GM12878 (cell line): Measurements from ENCODE around the gene SIVA1.

ENCODE experiments used
- CHD2 ChIP-seq: IDR thresholded peaks from 2 replicates; pipeline ENCODE4 v1.6.1; 2011; ENCODE audit warnings: low read depth, low read length, improper control_type of control experiment, borderline replicate concordance
- EP300 ChIP-seq, 2 experiments: fragments of 150-350 bp in 1 of 2; IDR thresholded peaks; 2 replicates each; pipeline ENCODE4 v1.6.1; 2011 to 2012; ENCODE audit warnings: low read depth in 2 of 2, low read length in 2 of 2, borderline replicate concordance in 1 of 2, improper control_type of control experiment in 1 of 2, inconsistent platforms in 1 of 2; ENCODE audit not compliant: control insufficient read depth in 1 of 2
- KDM1A ChIP-seq: fragments of 200-600 bp; sonication (generic); IDR thresholded peaks from 2 replicates; pipeline ENCODE4 v1.6.1; 2016; ENCODE audit warnings: borderline replicate concordance
- RELA ChIP-seq: fragments of 450-650 bp; IDR thresholded peaks from 2 replicates; pipeline ENCODE4 v1.8.0; 2014; ENCODE audit warnings: borderline replicate concordance; ENCODE audit not compliant: partially characterized antibody

GRCh38 chr14:104773505-104774452 lies 20.8 kb downstream of the SIVA1 start:
- TF ChIP-seq EP300 (IDR thresholded peaks at IDR 0.05; ENCODE audit: borderline replicate concordance in 1 of 2, control insufficient read depth in 1 of 2, low read depth in 2 of 2, low read length in 2 of 2), result no peak
- TF ChIP-seq KDM1A, result no peak
- TF ChIP-seq RELA, result no peak
- TF ChIP-seq CHD2, result no peak
